Measurements from ENCODE around the gene ADORA2B.

DNA sequence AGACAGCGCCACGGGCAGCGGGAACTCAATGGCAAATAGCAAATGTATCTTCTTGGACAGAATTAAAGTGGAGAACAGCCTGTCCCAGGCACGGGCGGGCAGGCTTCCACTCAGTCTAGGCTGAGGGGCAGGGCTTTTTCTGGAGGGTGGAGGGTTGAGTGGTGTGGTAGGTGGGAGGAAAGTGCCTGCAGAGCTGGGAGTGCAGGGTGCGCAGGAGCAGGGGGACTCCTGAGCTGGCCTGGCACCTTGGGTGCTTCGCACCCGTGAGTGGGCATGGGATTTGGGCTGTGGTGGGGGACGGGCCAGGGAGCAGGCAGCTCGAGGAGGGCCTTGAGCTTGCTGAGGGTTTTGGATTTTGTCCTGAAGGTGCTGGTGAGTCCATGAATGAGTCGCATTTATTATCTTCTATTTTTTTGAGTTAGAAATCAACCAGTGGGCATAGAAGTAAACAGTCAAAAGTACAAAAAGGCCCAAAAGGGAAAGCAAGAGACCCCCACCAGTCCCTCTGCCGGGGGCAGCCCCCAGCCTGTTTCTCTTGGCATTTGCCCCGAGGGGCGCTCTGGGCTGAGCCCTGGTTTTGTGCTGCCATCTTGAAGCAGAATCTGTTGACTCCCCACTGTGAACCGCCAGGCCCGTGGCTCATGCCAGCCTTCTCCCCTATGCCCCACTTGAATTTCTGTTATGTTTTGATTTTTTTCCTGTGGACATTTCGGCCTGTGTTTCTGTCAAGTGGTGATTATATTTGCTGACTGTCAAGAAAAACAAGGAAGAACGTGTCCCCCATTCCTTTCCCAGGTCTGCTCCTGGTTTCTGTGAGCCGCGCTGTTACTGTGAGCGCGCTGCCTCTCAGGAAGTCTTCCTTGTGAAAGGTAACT is 8.2 kb downstream of the ADORA2B start:
- no peak for TF ChIP-seq ZNF670 (tag by site-specific recombination; IDR thresholded peaks at IDR 0.05; ENCODE audit: low read depth)
- TF ChIP-seq, protein P1, sequence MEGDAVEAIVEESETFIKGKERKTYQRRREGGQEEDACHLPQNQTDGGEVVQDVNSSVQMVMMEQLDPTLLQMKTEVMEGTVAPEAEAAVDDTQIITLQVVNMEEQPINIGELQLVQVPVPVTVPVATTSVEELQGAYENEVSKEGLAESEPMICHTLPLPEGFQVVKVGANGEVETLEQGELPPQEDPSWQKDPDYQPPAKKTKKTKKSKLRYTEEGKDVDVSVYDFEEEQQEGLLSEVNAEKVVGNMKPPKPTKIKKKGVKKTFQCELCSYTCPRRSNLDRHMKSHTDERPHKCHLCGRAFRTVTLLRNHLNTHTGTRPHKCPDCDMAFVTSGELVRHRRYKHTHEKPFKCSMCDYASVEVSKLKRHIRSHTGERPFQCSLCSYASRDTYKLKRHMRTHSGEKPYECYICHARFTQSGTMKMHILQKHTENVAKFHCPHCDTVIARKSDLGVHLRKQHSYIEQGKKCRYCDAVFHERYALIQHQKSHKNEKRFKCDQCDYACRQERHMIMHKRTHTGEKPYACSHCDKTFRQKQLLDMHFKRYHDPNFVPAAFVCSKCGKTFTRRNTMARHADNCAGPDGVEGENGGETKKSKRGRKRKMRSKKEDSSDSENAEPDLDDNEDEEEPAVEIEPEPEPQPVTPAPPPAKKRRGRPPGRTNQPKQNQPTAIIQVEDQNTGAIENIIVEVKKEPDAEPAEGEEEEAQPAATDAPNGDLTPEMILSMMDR (tag by site-specific recombination; IDR thresholded peaks at IDR 0.05) = no peak
- no peak for TF ChIP-seq ZNF146 (tag by site-specific recombination; IDR thresholded peaks at IDR 0.05)
- no peak for TF ChIP-seq ZNF274 (IDR thresholded peaks at IDR 0.05; ENCODE audit: low read length)
- TF ChIP-seq ZNF274 (tag by site-specific recombination; IDR thresholded peaks at IDR 0.05; ENCODE audit: borderline replicate concordance) = no peak
- TF ChIP-seq SP3 (tag by site-specific recombination; IDR thresholded peaks at IDR 0.05) = no peak
- no peak for TF ChIP-seq ZNF510 (tag by site-specific recombination; IDR thresholded peaks at IDR 0.05; ENCODE audit: insufficient replicate concordance)
- TF ChIP-seq, protein P2, sequence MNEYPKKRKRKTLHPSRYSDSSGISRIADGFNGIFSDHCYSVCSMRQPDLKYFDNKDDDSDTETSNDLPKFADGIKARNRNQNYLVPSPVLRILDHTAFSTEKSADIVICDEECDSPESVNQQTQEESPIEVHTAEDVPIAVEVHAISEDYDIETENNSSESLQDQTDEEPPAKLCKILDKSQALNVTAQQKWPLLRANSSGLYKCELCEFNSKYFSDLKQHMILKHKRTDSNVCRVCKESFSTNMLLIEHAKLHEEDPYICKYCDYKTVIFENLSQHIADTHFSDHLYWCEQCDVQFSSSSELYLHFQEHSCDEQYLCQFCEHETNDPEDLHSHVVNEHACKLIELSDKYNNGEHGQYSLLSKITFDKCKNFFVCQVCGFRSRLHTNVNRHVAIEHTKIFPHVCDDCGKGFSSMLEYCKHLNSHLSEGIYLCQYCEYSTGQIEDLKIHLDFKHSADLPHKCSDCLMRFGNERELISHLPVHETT (tag by site-specific recombination; IDR thresholded peaks at IDR 0.05) = no peak
- no peak for TF ChIP-seq RBAK (tag by site-specific recombination; IDR thresholded peaks at IDR 0.05)
- no peak for TF ChIP-seq ZNF704 (tag by site-specific recombination; IDR thresholded peaks at IDR 0.05)
- TF ChIP-seq, protein P3, sequence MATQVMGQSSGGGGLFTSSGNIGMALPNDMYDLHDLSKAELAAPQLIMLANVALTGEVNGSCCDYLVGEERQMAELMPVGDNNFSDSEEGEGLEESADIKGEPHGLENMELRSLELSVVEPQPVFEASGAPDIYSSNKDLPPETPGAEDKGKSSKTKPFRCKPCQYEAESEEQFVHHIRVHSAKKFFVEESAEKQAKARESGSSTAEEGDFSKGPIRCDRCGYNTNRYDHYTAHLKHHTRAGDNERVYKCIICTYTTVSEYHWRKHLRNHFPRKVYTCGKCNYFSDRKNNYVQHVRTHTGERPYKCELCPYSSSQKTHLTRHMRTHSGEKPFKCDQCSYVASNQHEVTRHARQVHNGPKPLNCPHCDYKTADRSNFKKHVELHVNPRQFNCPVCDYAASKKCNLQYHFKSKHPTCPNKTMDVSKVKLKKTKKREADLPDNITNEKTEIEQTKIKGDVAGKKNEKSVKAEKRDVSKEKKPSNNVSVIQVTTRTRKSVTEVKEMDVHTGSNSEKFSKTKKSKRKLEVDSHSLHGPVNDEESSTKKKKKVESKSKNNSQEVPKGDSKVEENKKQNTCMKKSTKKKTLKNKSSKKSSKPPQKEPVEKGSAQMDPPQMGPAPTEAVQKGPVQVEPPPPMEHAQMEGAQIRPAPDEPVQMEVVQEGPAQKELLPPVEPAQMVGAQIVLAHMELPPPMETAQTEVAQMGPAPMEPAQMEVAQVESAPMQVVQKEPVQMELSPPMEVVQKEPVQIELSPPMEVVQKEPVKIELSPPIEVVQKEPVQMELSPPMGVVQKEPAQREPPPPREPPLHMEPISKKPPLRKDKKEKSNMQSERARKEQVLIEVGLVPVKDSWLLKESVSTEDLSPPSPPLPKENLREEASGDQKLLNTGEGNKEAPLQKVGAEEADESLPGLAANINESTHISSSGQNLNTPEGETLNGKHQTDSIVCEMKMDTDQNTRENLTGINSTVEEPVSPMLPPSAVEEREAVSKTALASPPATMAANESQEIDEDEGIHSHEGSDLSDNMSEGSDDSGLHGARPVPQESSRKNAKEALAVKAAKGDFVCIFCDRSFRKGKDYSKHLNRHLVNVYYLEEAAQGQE (tag by site-specific recombination; IDR thresholded peaks at IDR 0.05) = no peak

All from HEK293 (cell line).